HepG2 (cell line): ENCODE measurements around the gene HECTD3. TPM values are rescaled to one million over a fixed set of nuclear protein-coding genes. Genes with fewer than 3 reads are reported as not detected.

Experiments
- ATAC-seq: fragments of 200-7000 bp; cut with Tn5 transposase; 3 replicates; pipeline ENCODE4 v1.9.1; 2020; ENCODE audit warnings: mild to moderate bottlenecking, moderate library complexity
- BruUV-seq: library from RNA; stranded (reverse); fragments of 400-500 nt; replicated peaks from 2 replicates; lab custom pipeline; 2021; lab: Mats Ljungman, UMichigan
- CTCF ChIA-PET: fragments of 300-600 bp; formaldehyde crosslinking; extraction: SDS; loops from one replicate; lab custom pipeline; 2021; ENCODE audit warnings: low total read pairs, inconsistent platforms, low intra/inter-chr PET ratio; lab: Yijun Ruan, JAX
- POLR2A ChIA-PET: fragments of 350-600 bp; sonication (Branson Sonifier 250); formaldehyde crosslinking; loops from one replicate; lab custom pipeline; 2020; ENCODE audit warnings: antibody characterized with exemption, inconsistent platforms; lab: Yijun Ruan, JAX
- DNase-seq: peaks from one replicate; pipeline ENCODE4 v3.0.0-alpha.2; 2015; ENCODE audit warnings: low spot score
- FAIRE-seq: peaks from 3 replicates; lab custom pipeline; 2011; peaks lifted over from hg19 to GRCh38; lab: Jason Lieb, UNC
- H2AFZ ChIP-seq: one replicate; pipeline ENCODE4 v1.6.1; 2011; ENCODE audit warnings: low read length, inconsistent platforms
- H3K27ac ChIP-seq: fragments of 300-600 bp; 3 replicates; pipeline ENCODE4 v1.8.0; 2011; ENCODE audit warnings: mixed run types, mild to moderate bottlenecking, mixed read lengths, low read length, inconsistent platforms; ENCODE audit not compliant: insufficient read depth; ENCODE audit errors: extremely low read length
- H3K27me3 ChIP-seq, 2 experiments: fragments of 200-600 bp in 1 of 2; 2 replicates in 1 of 2; 3 replicates in 1 of 2; pipeline versions ENCODE4 v1.6.0 to v1.8.0; 2011; ENCODE audit warnings: low read length in 2 of 2, mild to moderate bottlenecking in 2 of 2, moderate library complexity in 2 of 2, inconsistent platforms in 1 of 2; ENCODE audit not compliant: insufficient read depth in 2 of 2, control insufficient read depth in 1 of 2
- H3K36me3 ChIP-seq, 2 experiments: fragments of 200-600 bp in 1 of 2; replicated peaks in 1 of 2; 2 replicates in 1 of 2; 3 replicates in 1 of 2; pipeline versions ENCODE4 v1.5.1 to v1.8.0; 2011; ENCODE audit warnings: low read length in 2 of 2, inconsistent platforms in 1 of 2; ENCODE audit not compliant: insufficient read depth in 2 of 2, control insufficient read depth in 1 of 2
- H3K4me1 ChIP-seq: 2 replicates; pipeline ENCODE4 v1.5.1; 2012; ENCODE audit warnings: low read length, inconsistent platforms; ENCODE audit not compliant: insufficient read depth
- H3K4me2 ChIP-seq: 2 replicates; pipeline ENCODE4 v1.6.0; 2011; ENCODE audit warnings: low read depth, low read length, inconsistent platforms
- H3K4me3 ChIP-seq, 3 experiments: fragments of 200-600 bp in 1 of 3; sonication (generic), shearing (Covaris generic) in 1 of 3; replicated peaks in 1 of 3; 2 replicates each; pipeline ENCODE4 v1.5.1; 2011 to 2016; ENCODE audit warnings: low read length in 3 of 3, inconsistent platforms in 2 of 3, low read depth in 2 of 3, mild to moderate bottlenecking in 2 of 3, control low read depth in 1 of 3, mixed read lengths in 1 of 3; ENCODE audit not compliant: insufficient read depth in 1 of 3
- H3K79me2 ChIP-seq: one replicate; pipeline ENCODE4 v1.6.1; 2011; ENCODE audit warnings: low read length, inconsistent platforms; ENCODE audit not compliant: insufficient read depth
- H3K9ac ChIP-seq: 2 replicates; pipeline ENCODE4 v1.6.0; 2011; ENCODE audit warnings: mild to moderate bottlenecking, low read depth, low read length, inconsistent platforms; ENCODE audit not compliant: insufficient read depth
- H3K9me3 ChIP-seq: 2 replicates; pipeline ENCODE4 v1.5.1; 2012; ENCODE audit warnings: mild to moderate bottlenecking, low read length
- H4K20me1 ChIP-seq: 2 replicates; pipeline ENCODE4 v1.6.0; 2011; ENCODE audit warnings: inconsistent platforms, mild to moderate bottlenecking, low read length, moderate library complexity; ENCODE audit not compliant: insufficient read depth
- FOXA1 ChIP-seq, 2 experiments: fragments of 450-650 bp in 1 of 2; sonication (generic) in 1 of 2; formaldehyde crosslinking in 1 of 2; IDR thresholded peaks; 2 replicates each; pipeline versions ENCODE4 v1.4.0 to v1.6.1; 2016 to 2020; ENCODE audit warnings: missing genetic modification reagents in 1 of 2
- FOXA3 ChIP-seq: IDR thresholded peaks from 2 replicates; pipeline ENCODE4 v1.6.1; 2016; ENCODE audit warnings: missing genetic modification reagents, missing compliant biosample characterization
- GABPA ChIP-seq, 2 experiments: IDR thresholded peaks; 2 replicates each; pipeline ENCODE4 v1.6.1; 2011 to 2016; ENCODE audit warnings: low read depth in 2 of 2, low read length in 1 of 2, missing biosample characterization in 1 of 2, missing genetic modification characterization in 1 of 2
- GLI4 ChIP-seq: sonication (generic); formaldehyde crosslinking; IDR thresholded peaks from 2 replicates; pipeline ENCODE4 v1.5.1; 2020; ENCODE audit warnings: missing genetic modification reagents, mild to moderate bottlenecking, moderate library complexity, borderline replicate concordance
- MEIS2 ChIP-seq: sonication (generic); formaldehyde crosslinking; IDR thresholded peaks from 2 replicates; pipeline ENCODE4 v1.9.0; 2021; ENCODE audit warnings: mild to moderate bottlenecking, missing genetic modification reagents
- PITX1 ChIP-seq: sonication (generic); formaldehyde crosslinking; IDR thresholded peaks from 2 replicates; pipeline ENCODE4 v1.5.1; 2020; ENCODE audit warnings: mild to moderate bottlenecking, missing genetic modification reagents
- SAP130 ChIP-seq: IDR thresholded peaks from 2 replicates; pipeline ENCODE4 v1.6.1; 2016; ENCODE audit warnings: low read depth
- SOX13 ChIP-seq, 3 experiments: fragments of 450-650 bp in 1 of 3; sonication (generic) in 1 of 3; formaldehyde crosslinking in 1 of 3; IDR thresholded peaks in 2 of 3; conservative IDR thresholded peaks in 1 of 3; 2 replicates each; pipeline versions ENCODE4 v1.5.0 to v1.6.1; 2016 to 2020; ENCODE audit warnings: antibody characterized with exemption in 1 of 3, mild to moderate bottlenecking in 1 of 3, missing compliant biosample characterization in 1 of 3, missing genetic modification reagents in 1 of 3, moderate library complexity in 1 of 3
- TERF1 ChIP-seq: sonication (generic); formaldehyde crosslinking; IDR thresholded peaks from 2 replicates; pipeline ENCODE4 v1.8.0; 2022; ENCODE audit warnings: mild to moderate bottlenecking, missing genetic modification reagents, moderate library complexity
- ZNF770 ChIP-seq: sonication (generic); formaldehyde crosslinking; IDR thresholded peaks from 2 replicates; pipeline ENCODE4 v1.5.0; 2020; ENCODE audit warnings: mild to moderate bottlenecking, missing genetic modification reagents
- WGBS: methylation state at CpG from one replicate; pipeline ENCODE4 v1.1.6; 2017; ENCODE audit warnings: low lambda C conversion rate; 5-methylcytosine and 5-hydroxymethylcytosine counted together
- in situ Hi-C: cut with HindIII; loops from 2 replicates; pipeline ENCODE4 v1.10.0; 2017; ENCODE audit warnings: low pct_unique_long_range_greater_than_20kb; ENCODE audit not compliant: extremely low pct_ligation_motif_present
- intact Hi-C: fragments of 100-400 bp; cut with micrococcal nuclease; formaldehyde crosslinking; loops from one replicate; pipeline ENCODE4 v1.10.0; 2022; ENCODE audit not compliant: unreplicated experiment
- polyA plus RNA-seq, 8 experiments: library from polyadenylated mRNA; depleted of rRNA in 3 of 8; stranded (reverse) in 7 of 8; unstranded in 1 of 8; fragments of >200 nt; fragmentation: Illumina TruSeq in 4 of 8; extraction: Trizol in 4 of 8; gene quantifications; 2 replicates each; pipeline versions ENCODE4 v1.2.1 to v1.2.3, GENCODE V29; 2011 to 2016; ENCODE audit warnings: low read depth in 4 of 8, missing spikeins in 1 of 8, mixed read lengths in 1 of 8; ENCODE audit not compliant: insufficient read depth in 1 of 8
- total RNA-seq, 5 experiments: library from RNA; depleted of rRNA; stranded (reverse); fragments of >200 nt; fragmentation: Illumina TruSeq; extraction: Trizol; gene quantifications; 2 replicates each; pipeline ENCODE4 v1.2.3, GENCODE V29; 2016; ENCODE audit warnings: low read depth in 1 of 5

Gene HECTD3
- total and polyA plus RNA-seq, 2 of the 13 experiments (the other 11 are each of a cell fraction or from before 2014, with no cell fraction given), result 18.6 to 24.5 TPM

GRCh38 chr1:44964396-44964795, 46.7 kb downstream of the HECTD3 start:
- POLR2A ChIA-PET, result no interaction called here
- TF ChIP-seq SOX13 (IDR thresholded peaks at IDR 0.05) (no peak), SOX13 (CRISPR knock-in tag; conservative IDR thresholded peaks at IDR 0.05 in 1 of 2, IDR thresholded peaks at IDR 0.05 in 1 of 2) (peak in 1 of 2 experiments; percentile 36; a peak in 1 of 4 replicates), GABPA (IDR thresholded peaks at IDR 0.05; ENCODE audit: low read depth, low read length) (no peak), GABPA (CRISPR knock-in tag; IDR thresholded peaks at IDR 0.05; ENCODE audit: low read depth) (no peak)

GRCh38 chr1:44962729-44963128, 48.4 kb downstream of the HECTD3 start:
- Histone ChIP-seq H3K4me2 (no peak overlapping the region), H3K27ac (no peak overlapping the region), H3K36me3 (peaks cover 0 to 3% of the 10 kb centered on the region in 2 experiments; a peak in 1 of 5 replicates), H3K9ac (no peak overlapping the region), H3K4me1 (peaks cover 9% of the 10 kb centered on the region; the same call in 1 of the 2 replicates), H3K9me3 (no peaks in the 10 kb centered on the region), H3K4me3 (no peak overlapping the region), H4K20me1 (no peaks in the 10 kb centered on the region), H2AFZ (no peak overlapping the region), H3K27me3 (no peaks in the 10 kb centered on the region), H3K79me2 (no peaks in the 10 kb centered on the region)
- WGBS, result 81% methylated on average over 3 of the region's 3 CpGs
- intact Hi-C loops (no loop called here), in situ Hi-C loops (no loop called here)
- ATAC-seq (no peak), DNase-seq (no peak), FAIRE-seq (no peak)
- ChIA-PET CTCF (no interaction called here), POLR2A (no interaction called here)
- no TSS peak for BruUV-seq
- no peak for TF ChIP-seq GLI4 (CRISPR knock-in tag)
- no peak for TF ChIP-seq TERF1 (CRISPR knock-in tag)
- peak; percentile 86 for TF ChIP-seq PITX1 (CRISPR knock-in tag)
- no peak for TF ChIP-seq MEIS2 (CRISPR knock-in tag)
- peak; percentile 53; the same call in 1 of the 2 replicates for TF ChIP-seq FOXA3 (CRISPR knock-in tag)
- TF ChIP-seq FOXA1 (IDR thresholded peaks at IDR 0.05), result no peak
- TF ChIP-seq FOXA1 (CRISPR knock-in tag; IDR thresholded peaks at IDR 0.05), result peak; percentile 47; the same call in 1 of the 2 replicates
- TF ChIP-seq SOX13 (IDR thresholded peaks at IDR 0.05), result no peak
- TF ChIP-seq SOX13 (CRISPR knock-in tag; conservative IDR thresholded peaks at IDR 0.05 in 1 of 2, IDR thresholded peaks at IDR 0.05 in 1 of 2), result 0 out of 4 replicates have a peak, but pooled peaks of 1 of the 2 experiments have one; percentile 16
- 0 out of 2 replicates have a peak, but pooled peaks have one; percentile 4 for TF ChIP-seq ZNF770 (CRISPR knock-in tag)
- 0 out of 2 replicates have a peak, but pooled peaks have one; percentile 23 for TF ChIP-seq SAP130

More at GRCh38 chr1:44964396-44964795, 46.7 kb downstream of the HECTD3 start:
- WGBS, result 43% methylated on average over 1 of the region's 1 CpG
- no peak overlapping the region for H3K4me3 ChIP-seq
- no peaks in the 10 kb centered on the region for H4K20me1 ChIP-seq
- no peaks in the 10 kb centered on the region for H3K79me2 ChIP-seq
- no peak for DNase-seq
- peaks cover 2 to 3% of the 10 kb centered on the region in 2 experiments; a peak in 1 of 5 replicates for H3K36me3 ChIP-seq
- BruUV-seq, result TSS peak; percentile 42
- H3K27ac ChIP-seq, result no peak overlapping the region
- H3K9ac ChIP-seq, result no peak overlapping the region
- no peaks in the 10 kb centered on the region for H3K9me3 ChIP-seq
- H3K27me3 ChIP-seq, result no peaks in the 10 kb centered on the region
- CTCF ChIA-PET, result no interaction called here
- intact Hi-C loops, result no loop called here
- H3K4me2 ChIP-seq, result no peak overlapping the region
- ATAC-seq, result no peak
- peaks cover 8% of the 10 kb centered on the region; the same call in 1 of the 2 replicates for H3K4me1 ChIP-seq
- in situ Hi-C loops, result no loop called here
- H2AFZ ChIP-seq, result no peak overlapping the region
- no peak for FAIRE-seq
